K562 (cell line): ENCODE results near the gene CNDP1. TPM values are rescaled to one million over a fixed set of nuclear protein-coding genes. Genes with fewer than 3 reads are reported as not detected.

Experiments used
- ATAC-seq: fragments of 200-7000 bp; cut with Tn5 transposase; 3 replicates; pipeline ENCODE4 v1.9.1; 2020; ENCODE audit warnings: moderate library complexity
- BruUV-seq: library from RNA; stranded (reverse); fragments of 400-500 nt; replicated peaks from 2 replicates; lab custom pipeline; 2021; lab: Mats Ljungman, UMichigan
- CTCF ChIA-PET: fragments of 300-600 bp; formaldehyde crosslinking; extraction: SDS; loops from one replicate; lab custom pipeline; 2021; ENCODE audit warnings: low intra/inter-chr PET ratio; lab: Yijun Ruan, JAX
- POLR2A ChIA-PET: fragments of 300-600, 350-650 bp; sonication (Branson Sonifier 250); formaldehyde crosslinking; extraction: SDS; loops from one replicate; lab custom pipeline; 2021; ENCODE audit warnings: antibody characterized with exemption, inconsistent platforms; lab: Yijun Ruan, JAX
- DNase-seq, 4 experiments: peaks; one replicate each; pipeline versions ENCODE4 v3.0.0 to v3.0.0-alpha.2; 2011 to 2018; ENCODE audit warnings: low spot score in 3 of 4, mixed read lengths in 3 of 4; ENCODE audit errors: extremely low read depth in 1 of 4
- FAIRE-seq: peaks from 2 replicates; lab custom pipeline; 2011; peaks lifted over from hg19 to GRCh38; lab: Jason Lieb, UNC
- H2AFZ ChIP-seq: 2 replicates; pipeline ENCODE4 v1.6.0; 2011; ENCODE audit warnings: low read depth, low read length, control low read depth, inconsistent platforms
- H3K27ac ChIP-seq: fragments of 200-600 bp; 3 replicates; pipeline ENCODE4 v1.8.0; 2011; ENCODE audit warnings: low read depth, mild to moderate bottlenecking, control low read depth, inconsistent platforms, low read length, moderate library complexity, mixed read lengths; ENCODE audit errors: extremely low read depth
- H3K27me3 ChIP-seq, 2 experiments: fragments of 300-600 bp in 1 of 2; 2 replicates in 1 of 2; 3 replicates in 1 of 2; pipeline versions ENCODE4 v1.6.0 to v1.8.0; 2011; ENCODE audit warnings: inconsistent platforms in 2 of 2, low read length in 2 of 2, mild to moderate bottlenecking in 1 of 2, mixed read lengths in 1 of 2, moderate library complexity in 1 of 2; ENCODE audit not compliant: control insufficient read depth in 2 of 2, insufficient read depth in 2 of 2
- H3K36me3 ChIP-seq: fragments of 300-600 bp; 3 replicates; pipeline ENCODE4 v1.8.0; 2011; ENCODE audit warnings: mild to moderate bottlenecking, low read length, inconsistent platforms; ENCODE audit not compliant: control insufficient read depth, insufficient read depth
- H3K4me1 ChIP-seq, 2 experiments: fragments of 200-600 bp in 1 of 2; replicated peaks in 1 of 2; 2 replicates in 1 of 2; 3 replicates in 1 of 2; pipeline versions ENCODE4 v1.5.1 to v1.8.0; 2011; ENCODE audit warnings: inconsistent platforms in 2 of 2, low read length in 2 of 2, mild to moderate bottlenecking in 1 of 2, mixed read lengths in 1 of 2, moderate library complexity in 1 of 2; ENCODE audit not compliant: control insufficient read depth in 2 of 2, insufficient read depth in 2 of 2
- H3K4me2 ChIP-seq: 2 replicates; pipeline ENCODE4 v1.6.1; 2011; ENCODE audit warnings: low read length, control low read depth, inconsistent platforms, mixed read lengths; ENCODE audit not compliant: insufficient read depth
- H3K4me3 ChIP-seq: fragments of 200-600 bp; sonication (generic), shearing (Covaris generic); 2 replicates; pipeline ENCODE4 v1.5.1; 2016; ENCODE audit warnings: control low read depth, inconsistent platforms
- H3K79me2 ChIP-seq: fragments of 200-600 bp; 3 replicates; pipeline ENCODE4 v1.8.0; 2011; ENCODE audit warnings: low read length, inconsistent platforms; ENCODE audit not compliant: control insufficient read depth, insufficient read depth
- H3K9ac ChIP-seq, 2 experiments: 2 replicates each; pipeline versions ENCODE4 v1.6.0 to v1.6.1; 2011; ENCODE audit warnings: low read depth in 2 of 2, low read length in 2 of 2, control low read depth in 1 of 2, inconsistent platforms in 1 of 2, mild to moderate bottlenecking in 1 of 2, mixed read lengths in 1 of 2; ENCODE audit not compliant: insufficient read depth in 1 of 2
- H3K9me1 ChIP-seq: one replicate; pipeline ENCODE4 v1.6.0; 2011; ENCODE audit warnings: inconsistent platforms, mild to moderate bottlenecking, low read length, moderate library complexity; ENCODE audit not compliant: control insufficient read depth, insufficient read depth
- H3K9me3 ChIP-seq: replicated peaks from 2 replicates; pipeline ENCODE4 v1.5.1; 2011; ENCODE audit warnings: low read depth, low read length, inconsistent platforms; ENCODE audit not compliant: control insufficient read depth, insufficient read depth
- H4K20me1 ChIP-seq: replicated peaks from 2 replicates; pipeline ENCODE4 v1.6.1; 2011; ENCODE audit warnings: low read length, inconsistent platforms, mixed read lengths; ENCODE audit not compliant: control insufficient read depth, insufficient read depth
- BMI1 ChIP-seq: fragments of 150-350 bp; IDR thresholded peaks from 2 replicates; pipeline ENCODE4 v1.6.1; 2014; ENCODE audit warnings: low read length
- CREBBP ChIP-seq: IDR thresholded peaks from one replicate; pipeline ENCODE4 v1.6.1; 2012; ENCODE audit warnings: low read depth, mild to moderate bottlenecking, control low read depth, inconsistent platforms, low read length
- MAFG ChIP-seq: fragments of 450-650 bp; conservative IDR thresholded peaks from 2 replicates; pipeline ENCODE4 v1.6.1; 2016; ENCODE audit warnings: missing genetic modification characterization, missing compliant biosample characterization
- PHB2 ChIP-seq: fragments of 450-650 bp; IDR thresholded peaks from 2 replicates; pipeline ENCODE4 v1.6.1; 2017; ENCODE audit warnings: low read depth
- PRDM10 ChIP-seq: fragments of 450-650 bp; IDR thresholded peaks from 2 replicates; pipeline ENCODE4 v1.6.1; 2018; ENCODE audit not compliant: partially characterized antibody
- SREBF2 ChIP-seq: sonication (generic); formaldehyde crosslinking; IDR thresholded peaks from 2 replicates; pipeline ENCODE4 v1.4.0; 2020; ENCODE audit warnings: mild to moderate bottlenecking, missing genetic modification reagents
- UBTF ChIP-seq, 2 experiments: IDR thresholded peaks; 2 replicates each; pipeline ENCODE4 v1.6.1; 2012; ENCODE audit warnings: improper control_type of control experiment in 2 of 2, low read depth in 2 of 2, low read length in 2 of 2, borderline replicate concordance in 1 of 2
- ZBTB43 ChIP-seq: sonication (generic); formaldehyde crosslinking; IDR thresholded peaks from 2 replicates; pipeline ENCODE4 v1.8.0; 2023; ENCODE audit warnings: mild to moderate bottlenecking, missing genetic modification reagents
- WGBS: fragments of 100-300 bp; shearing (Covaris generic); methylation state at CpG from one replicate; pipeline ENCODE4 v1.1.6; 2016; ENCODE audit warnings: low coverage, mixed read lengths; ENCODE audit not compliant: insufficient coverage; ENCODE audit errors: missing lambda C conversion rate; 5-methylcytosine and 5-hydroxymethylcytosine counted together
- in situ Hi-C: fragments of 300-500 bp; cut with MboI; formaldehyde crosslinking; loops from 4 replicates; pipeline ENCODE4 v1.15.0; 2018; ENCODE audit warnings: inconsistent platforms, mixed read lengths
- intact Hi-C: fragments of 100-400 bp; cut with micrococcal nuclease; formaldehyde crosslinking; loops from 2 replicates; pipeline ENCODE4 v1.14.2; 2022
- polyA plus RNA-seq, 8 experiments: library from polyadenylated mRNA; depleted of rRNA in 4 of 8; stranded (reverse) in 5 of 8; unstranded in 3 of 8; fragments of >200 nt; fragmentation: Nextera tagmentation in 2 of 8; fragmentation: Illumina TruSeq in 1 of 8; extraction: Ambion mirVana in 2 of 8; extraction: Trizol in 1 of 8; gene quantifications; 2 replicates each; pipeline versions ENCODE4 v1.2.1 to v1.2.3, GENCODE V29; 2011 to 2014; ENCODE audit warnings: inconsistent platforms in 1 of 8, missing spikeins in 1 of 8
- total RNA-seq, 7 experiments: library from RNA; depleted of rRNA in 6 of 7; stranded (reverse); fragments of >200 nt in 6 of 7; fragmentation: Illumina TruSeq in 2 of 7; extraction: Trizol in 2 of 7; gene quantifications; 2 replicates each; pipeline versions ENCODE4 v1.2.1 to v1.2.3, GENCODE V29; 2011 to 2021; ENCODE audit warnings: low replicate concordance in 1 of 7

Gene CNDP1
- total and polyA plus RNA-seq, 9 of the 15 experiments (the other 6 are each of a cell fraction or from before 2014, with no cell fraction given) = not detected

GRCh38 chr18:74525741-74526140 lies 8.6 kb upstream of the CNDP1 start:
- peaks cover 2% of the 10 kb centered on the region; the same call in 1 of the 3 replicates for H3K36me3 ChIP-seq
- no peak overlapping the region for H3K4me3 ChIP-seq
- POLR2A ChIA-PET = no interaction called here
- no peaks in the 10 kb centered on the region for H3K9me3 ChIP-seq
- no peak overlapping the region for H3K27ac ChIP-seq
- peaks cover 0 to 15% of the 10 kb centered on the region in 2 experiments; a peak in 3 of 5 replicates for H3K27me3 ChIP-seq
- FAIRE-seq (no peak), DNase-seq (no peak)
- no peak for TF ChIP-seq CREBBP
- no peak for TF ChIP-seq MAFG
- no peak for TF ChIP-seq ZBTB43 (CRISPR knock-in tag)
- no peak for TF ChIP-seq UBTF (IDR thresholded peaks at IDR 0.05; ENCODE audit: borderline replicate concordance in 1 of 2, low read depth in 2 of 2, low read length in 2 of 2)
- no peak for TF ChIP-seq SREBF2
- no peak for TF ChIP-seq PRDM10
- TF ChIP-seq BMI1 = no peak
- no peak for TF ChIP-seq PHB2
- TF ChIP-seq, all 486 proteins: peak for 0
- Histone ChIP-seq H3K9ac (no peak overlapping the region), H3K4me1 (peaks cover 0 to 3% of the 10 kb centered on the region in 2 experiments; a peak in 1 of 5 replicates), H4K20me1 (no peaks in the 10 kb centered on the region), H3K4me2 (no peak overlapping the region), H3K9me1 (no peaks in the 10 kb centered on the region), H2AFZ (no peak overlapping the region), H3K79me2 (no peaks in the 10 kb centered on the region)
- in situ Hi-C loops (no loop called here), intact Hi-C loops (no loop called here)
- no peak for ATAC-seq
- 27% methylated on average over 7 of the region's 9 CpGs for WGBS
- BruUV-seq = no TSS peak
- CTCF ChIA-PET = no interaction called here
